Fibroblast of gingiva (primary cell): ENCODE measurements around the gene PPP1R2.
"Not testable (repeated sequence)": the region's sequence is repeated elsewhere in the genome, so short reads cannot be mapped to it uniquely, and the experiment has no call there.

ENCODE experiments used
- DNase-seq: peaks from one replicate; pipeline ENCODE4 v3.0.0-alpha.2; 2011; ENCODE audit warnings: low read depth

Gene PPP1R2

DNA sequence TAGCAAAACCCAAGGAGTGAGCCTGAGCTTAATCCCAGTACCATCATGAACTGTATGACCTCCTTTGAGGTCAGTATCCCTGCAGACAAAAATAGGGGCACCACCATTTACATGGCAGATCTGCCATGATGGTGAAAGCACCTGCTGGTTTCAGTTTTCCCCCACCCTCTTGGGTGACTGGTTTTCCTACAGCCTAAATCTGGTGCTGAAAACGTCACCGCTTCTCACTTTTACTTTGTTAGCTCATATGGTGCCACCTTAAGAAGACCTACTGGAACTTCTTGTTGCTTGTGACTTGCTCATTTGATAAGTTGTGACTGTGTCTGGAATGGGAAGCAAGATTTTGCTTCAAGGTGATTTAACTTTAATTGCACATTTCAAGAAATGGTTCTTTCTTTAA lies 5.1 kb downstream of the PPP1R2 start:
- no peak for DNase-seq

- no peak for DNase-seq
Measured at GRCh38 chr3:195535293-195535692, 7.8 kb downstream of the PPP1R2 start.

GRCh38 chr3:195532834-195533233 lies 10.3 kb downstream of the PPP1R2 start:
- no peak for DNase-seq

- DNase-seq = no peak
Measured at GRCh38 chr3:195532345-195532744, 10.8 kb downstream of the PPP1R2 start.

DNA sequence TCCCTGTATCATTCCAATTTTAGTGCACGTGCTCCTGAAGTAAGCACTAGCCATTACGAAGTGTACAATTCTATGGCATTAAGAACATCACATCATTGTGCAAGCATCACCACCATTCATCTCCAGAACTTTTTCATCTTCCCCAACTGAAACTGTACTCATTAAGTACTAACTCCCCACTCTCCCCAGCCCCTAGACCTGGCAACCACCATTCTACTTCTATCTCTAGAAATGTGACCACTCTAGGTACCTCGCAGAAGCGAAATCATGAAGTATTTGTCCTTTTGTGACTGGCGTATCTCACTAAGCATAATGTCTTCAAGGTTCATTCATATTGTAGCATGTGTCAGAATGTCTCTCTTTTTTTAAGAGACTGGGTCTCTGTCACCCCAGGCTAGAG lies 11.4 kb downstream of the PPP1R2 start:
- no peak for DNase-seq

DNA sequence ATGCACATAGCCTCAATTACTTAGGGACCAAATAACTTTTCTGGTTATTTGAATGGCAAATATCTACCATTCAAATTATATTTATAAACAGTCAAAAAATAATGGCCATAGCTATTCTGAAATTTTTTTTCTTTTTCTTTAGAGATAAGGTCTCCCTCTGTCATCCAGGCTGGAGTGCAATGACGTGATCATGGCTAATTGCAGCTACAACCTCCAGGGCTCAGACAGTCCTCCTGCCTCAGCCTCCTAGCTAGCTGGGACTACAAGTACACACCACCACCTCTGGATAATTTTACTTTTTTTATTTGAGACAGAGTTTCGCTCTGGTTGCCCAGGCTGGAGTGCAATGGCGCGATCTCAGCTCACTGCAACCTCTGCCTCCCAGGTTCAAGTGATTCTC lies 16.6 kb downstream of the PPP1R2 start:
- no peak for DNase-seq

DNA sequence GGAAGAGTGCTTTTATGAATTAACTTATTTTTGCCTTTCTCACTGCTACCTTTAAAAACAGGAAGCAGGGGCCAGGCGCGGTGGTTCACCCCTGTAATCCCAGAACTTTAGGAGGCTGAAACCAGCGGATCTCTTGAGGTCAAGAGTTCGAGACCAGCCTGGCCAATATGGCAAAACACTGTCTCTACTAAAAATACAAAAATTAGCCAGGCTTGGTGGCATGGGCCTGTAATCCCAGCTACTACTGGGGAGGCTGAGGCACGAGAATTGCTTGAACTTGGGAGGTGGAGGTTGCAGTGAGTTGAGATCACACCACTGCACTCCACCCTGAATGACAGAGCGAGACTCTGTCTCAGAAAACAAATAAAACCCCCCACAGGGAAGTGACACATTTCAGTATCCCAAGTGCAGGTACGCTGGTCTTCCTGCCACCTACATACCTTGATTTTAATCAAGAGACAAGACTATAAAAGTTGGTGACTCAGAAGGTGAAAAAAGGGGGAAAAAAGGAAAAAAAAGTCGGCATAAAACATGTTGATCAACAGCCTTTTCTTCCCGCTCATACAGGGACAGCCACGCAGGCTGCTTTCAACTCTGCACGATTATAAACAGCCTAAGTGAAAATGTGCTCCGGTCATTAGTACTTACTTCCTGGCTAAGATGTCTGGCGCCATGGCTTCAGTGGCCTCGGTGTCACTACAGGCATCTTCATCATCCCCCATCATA lies 18.8 kb downstream of the PPP1R2 start:
- DNase-seq = no peak

GRCh38 chr3:195522254-195523023 lies 20.7 kb downstream of the PPP1R2 start:
- DNase-seq = no peak

DNA sequence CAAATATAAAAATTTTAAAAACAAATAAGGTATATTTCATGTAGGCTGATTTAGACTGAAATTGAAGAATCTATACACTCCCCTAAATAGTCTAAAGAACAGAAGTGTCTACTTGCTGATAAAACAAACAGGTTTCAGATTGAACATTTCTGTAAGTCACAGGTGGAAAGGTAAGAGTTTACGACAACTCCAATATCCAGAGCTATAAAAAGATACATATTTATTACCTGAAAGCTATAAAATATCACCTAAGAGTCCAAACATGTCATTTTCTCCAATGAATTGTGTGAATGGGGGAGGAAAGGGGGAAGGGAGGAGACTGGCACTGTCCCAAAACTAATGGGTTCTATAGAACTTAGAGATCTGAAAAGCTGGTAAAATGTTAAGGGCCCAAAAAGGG lies 26.1 kb downstream of the PPP1R2 start:
- DNase-seq = no peak

DNA sequence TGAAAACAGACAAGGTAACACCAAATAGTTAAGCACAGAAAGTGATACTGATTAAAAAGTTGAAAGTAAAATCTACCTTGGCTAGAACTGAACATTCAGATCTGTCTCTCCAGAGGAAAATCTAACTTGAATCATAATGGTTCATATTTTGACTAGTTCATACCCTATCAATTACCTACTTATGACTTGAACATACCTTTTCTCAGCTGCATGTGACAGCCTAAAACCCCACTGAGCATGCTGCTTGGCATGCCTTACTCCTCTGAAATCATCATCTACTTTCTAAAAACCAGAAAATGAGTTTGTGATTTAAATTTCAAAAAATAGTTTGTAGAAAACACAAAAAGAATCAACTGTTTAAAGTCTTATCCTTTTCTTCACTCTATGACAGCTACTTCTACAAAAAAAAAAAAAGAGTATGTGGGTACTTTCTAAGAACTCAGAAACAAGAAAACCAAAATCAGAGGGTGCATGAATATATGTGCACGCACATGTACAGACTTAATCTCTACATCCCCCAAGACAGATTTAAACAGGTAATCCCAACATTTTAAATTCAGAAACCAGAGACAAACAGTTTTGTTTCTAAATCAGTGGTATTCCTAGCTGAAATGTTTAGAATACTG lies 28.4 kb downstream of the PPP1R2 start:
- not testable (repeated sequence) for DNase-seq

DNA sequence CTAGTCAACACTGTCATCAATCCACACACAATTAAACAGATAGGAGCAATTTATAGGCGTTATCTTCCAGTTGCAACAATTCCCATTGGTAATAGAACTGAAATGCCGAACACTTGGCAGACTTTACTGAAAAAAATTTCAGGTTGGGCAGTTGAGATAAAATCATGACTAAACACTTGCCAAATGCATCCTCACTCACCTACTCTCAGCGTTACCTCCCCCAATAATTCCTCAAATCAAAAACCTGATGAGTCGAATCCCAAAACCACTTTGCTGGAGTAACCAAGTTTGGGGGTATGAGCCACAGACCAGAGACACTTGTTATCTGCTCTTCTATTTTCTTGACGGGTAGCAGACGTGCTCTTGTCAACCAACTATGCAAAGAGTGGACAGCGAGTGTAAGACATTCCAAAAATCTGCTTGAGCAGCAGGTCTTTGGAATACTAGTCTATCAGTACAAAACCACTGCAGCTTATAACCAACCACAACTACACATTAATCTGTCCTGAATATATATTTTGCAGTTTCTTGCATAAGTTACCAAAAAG lies 30.3 kb downstream of the PPP1R2 start:
- no peak for DNase-seq

DNA sequence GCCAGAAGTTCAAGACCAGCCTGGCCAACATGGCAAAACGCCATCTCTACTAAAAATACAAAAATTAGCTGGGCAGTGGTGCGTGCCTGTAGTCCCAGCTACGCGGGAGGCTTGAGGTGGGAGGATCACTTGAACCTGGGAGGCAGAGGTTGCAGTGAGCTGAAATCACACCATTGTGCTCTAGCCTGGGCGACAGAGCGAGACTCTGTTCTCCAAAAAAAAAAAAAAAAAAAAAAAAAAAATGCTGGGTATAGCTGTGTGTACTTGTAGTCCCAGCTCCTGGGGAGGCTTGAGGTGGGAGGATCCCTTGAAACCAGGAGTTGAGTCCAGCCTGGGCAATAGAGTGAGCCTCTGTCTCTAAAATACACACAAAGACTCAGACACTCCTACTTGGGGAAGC lies 32.0 kb downstream of the PPP1R2 start:
- no peak for DNase-seq

DNA sequence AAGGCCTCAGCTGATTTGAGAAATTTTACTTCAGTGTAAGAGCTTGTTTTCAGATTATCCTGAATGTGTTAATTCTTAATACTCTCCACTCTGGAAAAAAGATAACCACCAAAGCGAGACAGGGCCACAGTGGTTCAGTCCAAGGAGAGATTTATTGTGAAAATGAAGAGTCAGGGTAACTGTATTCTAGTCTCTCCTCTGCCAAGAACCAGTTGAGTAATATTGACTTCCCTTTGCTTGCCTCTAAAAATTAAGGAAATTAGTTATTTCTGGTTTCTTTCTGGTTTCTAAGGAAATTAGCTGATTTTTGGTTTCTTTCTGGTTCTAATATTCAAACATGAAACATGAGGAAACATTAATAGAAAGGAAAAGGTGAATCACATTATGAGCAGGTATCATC lies 34.9 kb downstream of the PPP1R2 start:
- no peak for DNase-seq

DNA sequence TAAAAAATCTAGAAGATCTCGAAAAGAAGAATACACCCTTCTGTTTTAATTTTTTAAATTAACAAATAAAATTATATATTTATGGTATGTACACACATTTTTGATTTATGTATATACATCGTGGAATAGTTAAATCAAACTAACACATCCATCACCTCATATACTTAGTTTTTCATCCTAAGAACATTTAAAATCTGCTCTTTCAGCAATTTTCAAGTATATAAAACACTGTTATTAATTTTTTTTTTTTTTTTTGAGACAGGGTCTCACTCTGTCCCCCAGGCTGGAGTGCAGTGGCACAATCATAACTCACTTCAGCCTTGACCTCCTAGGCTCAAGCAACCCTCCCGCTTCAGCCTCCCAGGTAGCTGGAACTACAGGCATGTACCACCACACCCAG lies 67.5 kb downstream of the PPP1R2 start:
- no peak for DNase-seq

- not testable (repeated sequence) for DNase-seq
Measured at GRCh38 chr3:195475116-195475515, 68.0 kb downstream of the PPP1R2 start.

- no peak for DNase-seq
Measured at GRCh38 chr3:195468841-195469240, 74.3 kb downstream of the PPP1R2 start.

GRCh38 chr3:195468391-195468776 lies 74.7 kb downstream of the PPP1R2 start:
- no peak for DNase-seq

- DNase-seq = no peak
Measured at GRCh38 chr3:195467641-195468390, 75.3 kb downstream of the PPP1R2 start.

DNA sequence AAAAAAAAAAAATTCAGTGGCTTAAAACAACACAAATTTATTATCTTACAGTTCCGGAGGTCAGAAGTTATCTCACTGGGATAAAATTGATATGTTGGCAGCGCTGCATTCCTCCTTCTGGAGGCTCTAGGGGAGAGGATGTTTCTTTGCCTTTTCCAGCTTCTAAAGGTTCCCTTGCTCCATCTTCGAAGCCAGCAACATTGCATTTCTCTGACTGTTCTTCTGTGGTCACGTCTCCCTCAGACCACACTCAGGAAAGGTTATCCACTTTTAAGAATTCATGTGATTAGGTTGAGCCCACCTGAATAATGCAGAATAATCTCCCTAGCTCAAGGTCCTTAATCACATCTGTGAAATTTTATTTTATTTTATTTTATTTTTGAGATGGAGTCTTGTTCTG lies 76.9 kb downstream of the PPP1R2 start:
- DNase-seq = no peak
